GM12873 (cell line): ENCODE data around the gene BRF1.

Experiments
- CTCF ChIP-seq: IDR thresholded peaks from 2 replicates; pipeline ENCODE4 v1.5.1; 2012; ENCODE audit warnings: low read depth, mild to moderate bottlenecking, moderate library complexity, low read length, control low read depth; ENCODE audit not compliant: insufficient read depth; ENCODE audit errors: missing control alignments

The BRF1 gene

GRCh38 chr14:105301103-105301914, 508 bp upstream of the BRF1 start:
- no peak for TF ChIP-seq CTCF

- no peak for TF ChIP-seq CTCF
Measured at GRCh38 chr14:105299654-105300541, 903 bp downstream of the BRF1 start.

- TF ChIP-seq CTCF: no peak
Measured at GRCh38 chr14:105294142-105294597, 6.6 kb downstream of the BRF1 start.

DNA sequence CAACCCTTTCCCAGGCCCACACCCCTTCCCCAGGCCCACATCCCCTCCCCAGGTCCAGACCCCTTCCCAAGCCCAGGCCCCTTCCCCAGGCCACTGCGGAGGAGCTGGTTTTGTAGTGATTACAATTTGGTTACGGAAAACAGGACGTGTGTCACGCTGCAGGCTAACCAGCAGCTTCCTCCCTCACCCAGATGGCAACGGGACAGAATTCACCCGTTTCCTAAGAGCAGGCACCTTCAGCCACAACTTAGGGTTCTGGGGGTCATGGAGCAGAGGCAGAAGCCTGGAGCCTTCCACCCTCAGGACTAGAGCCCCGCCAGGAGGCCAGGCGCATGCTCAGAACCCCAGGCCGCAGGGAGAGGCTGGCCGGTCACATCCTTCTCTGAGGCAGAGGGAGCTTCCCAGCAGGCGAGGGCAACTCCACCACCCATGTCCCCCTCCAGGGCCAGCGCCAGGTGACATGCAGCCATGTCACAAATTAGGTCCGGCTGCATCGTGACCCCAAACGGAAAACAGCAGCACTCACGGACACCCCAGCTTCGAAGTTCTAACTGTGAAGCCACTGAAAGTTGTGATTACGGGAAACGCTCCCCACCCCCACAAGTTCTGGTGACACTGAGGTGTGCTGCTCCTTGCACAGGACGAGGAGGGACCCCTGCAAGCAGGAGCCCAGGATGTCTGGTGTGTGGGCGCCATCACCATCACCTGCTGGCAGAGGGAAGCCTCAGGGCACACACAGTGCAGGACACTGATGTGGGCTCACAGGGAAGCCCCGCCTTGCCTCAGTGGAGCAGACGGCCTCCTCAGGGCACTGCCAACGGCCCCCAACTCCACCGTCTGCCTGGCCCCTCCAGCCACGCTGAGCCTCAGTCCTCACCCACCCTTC, 7.7 kb downstream of the BRF1 start:
- no peak for TF ChIP-seq CTCF

GRCh38 chr14:105290621-105291346, 10.0 kb downstream of the BRF1 start:
- TF ChIP-seq CTCF: no peak

- TF ChIP-seq CTCF: no peak
Measured at GRCh38 chr14:105287249-105288102, 13.3 kb downstream of the BRF1 start.
